GM23338 (cell line): ENCODE results near the gene CD68. TPM values are rescaled to one million over a fixed set of nuclear protein-coding genes. Genes with fewer than 3 reads are reported as not detected.

Experiments used
- ATAC-seq: fragments of 200-7000 bp; cut with Tn5 transposase; 3 replicates; pipeline ENCODE4 v1.9.1; 2020
- DNase-seq: peaks from one replicate; pipeline ENCODE4 v3.0.0-alpha.2; 2015; ENCODE audit warnings: low spot score
- H2AFZ ChIP-seq: fragments of 200-600 bp; sonication (generic); 2 replicates; pipeline ENCODE4 v1.8.0; 2016; ENCODE audit warnings: antibody characterized with exemption, mild to moderate bottlenecking, moderate library complexity
- H3F3A ChIP-seq: fragments of 200-600 bp; sonication (generic); replicated peaks from 2 replicates; pipeline ENCODE4 v1.8.0; 2017; ENCODE audit warnings: antibody characterized with exemption, mixed run types, low read depth
- H3K27ac ChIP-seq: fragments of 200-600 bp; sonication (generic); 2 replicates; pipeline ENCODE4 v1.6.1; 2016; ENCODE audit warnings: low read depth
- H3K27me3 ChIP-seq: fragments of 200-600 bp; sonication (generic); 2 replicates; pipeline ENCODE4 v1.8.0; 2016; ENCODE audit warnings: mild to moderate bottlenecking, mixed run types, moderate library complexity; ENCODE audit not compliant: insufficient read depth
- H3K36me3 ChIP-seq: fragments of 200-600 bp; sonication (generic); 2 replicates; pipeline ENCODE4 v1.8.0; 2016; ENCODE audit warnings: mild to moderate bottlenecking; ENCODE audit not compliant: insufficient read depth
- H3K4me1 ChIP-seq: fragments of 200-600 bp; sonication (generic); 2 replicates; pipeline ENCODE4 v1.8.0; 2016; ENCODE audit warnings: mild to moderate bottlenecking, moderate library complexity; ENCODE audit not compliant: insufficient read depth
- H3K4me2 ChIP-seq: fragments of 200-600 bp; sonication (generic); 2 replicates; pipeline ENCODE4 v1.7.1; 2017; ENCODE audit warnings: mixed run types
- H3K4me3 ChIP-seq: fragments of 200-600 bp; sonication (generic); 2 replicates; pipeline ENCODE4 v1.6.1; 2016; ENCODE audit warnings: mixed run types
- H3K79me2 ChIP-seq: fragments of 200-600 bp; sonication (generic); replicated peaks from 2 replicates; pipeline ENCODE4 v1.8.0; 2017; ENCODE audit warnings: mild to moderate bottlenecking; ENCODE audit not compliant: insufficient read depth
- H3K9me2 ChIP-seq: fragments of 200-600 bp; sonication (generic); 2 replicates; pipeline ENCODE4 v1.8.0; 2017; ENCODE audit not compliant: insufficient read depth
- H4K20me1 ChIP-seq: fragments of 200-600 bp; sonication (generic); replicated peaks from 2 replicates; pipeline ENCODE4 v1.8.0; 2017; ENCODE audit warnings: mild to moderate bottlenecking; ENCODE audit not compliant: insufficient read depth
- H3K27ac Mint-ChIP-seq: 2 replicates; pipeline ENCODE4 v1.8.0; 2020; ENCODE audit warnings: inconsistent platforms, mild to moderate bottlenecking, moderate library complexity, mixed read lengths
- H3K27me3 Mint-ChIP-seq: 3 replicates; pipeline ENCODE4 v1.8.0; 2022; ENCODE audit warnings: low read depth, mild to moderate bottlenecking, moderate library complexity, mixed read lengths, inconsistent platforms; ENCODE audit not compliant: insufficient read depth, poor library complexity
- H3K36me3 Mint-ChIP-seq: 3 replicates; pipeline ENCODE4 v1.8.0; 2021; ENCODE audit warnings: low read depth, mild to moderate bottlenecking, inconsistent platforms, moderate library complexity, mixed read lengths
- H3K4me1 Mint-ChIP-seq: 3 replicates; pipeline ENCODE4 v1.8.0; 2020; ENCODE audit warnings: mild to moderate bottlenecking, inconsistent platforms, mixed read lengths
- H3K4me3 Mint-ChIP-seq: 3 replicates; pipeline ENCODE4 v1.8.0; 2021; ENCODE audit warnings: moderate library complexity, mild to moderate bottlenecking, inconsistent platforms, mixed read lengths
- H3K9me3 Mint-ChIP-seq: 3 replicates; pipeline ENCODE4 v1.8.0; 2020; ENCODE audit warnings: moderate library complexity, mild to moderate bottlenecking, inconsistent platforms, mixed read lengths
- CREB1 ChIP-seq: fragments of 250-450 bp; sonication (Bioruptor Pico); IDR thresholded peaks from 2 replicates; pipeline ENCODE4 v1.5.0; 2020; ENCODE audit warnings: low read depth, mild to moderate bottlenecking, moderate library complexity
- CTCF ChIP-seq, 2 experiments: fragments of 200-600 bp in 1 of 2; sonication (generic) in 1 of 2; conservative IDR thresholded peaks; 2 replicates each; pipeline versions ENCODE4 v1.5.1 to v1.6.1; 2016 to 2017; ENCODE audit warnings: antibody characterized with exemption in 2 of 2, low read depth in 2 of 2, mild to moderate bottlenecking in 2 of 2, moderate library complexity in 1 of 2
- ETS1 ChIP-seq: IDR thresholded peaks from 2 replicates; pipeline ENCODE4 v1.6.1; 2016; ENCODE audit warnings: antibody characterized with exemption
- JUNB ChIP-seq: IDR thresholded peaks from one replicate; pipeline ENCODE4 v1.6.1; 2016; ENCODE audit warnings: antibody characterized with exemption; ENCODE audit not compliant: unreplicated experiment
- NANOG ChIP-seq: IDR thresholded peaks from 2 replicates; pipeline ENCODE4 v1.6.1; 2016; ENCODE audit warnings: antibody characterized with exemption, borderline replicate concordance
- POLR2AphosphoS5 ChIP-seq: IDR thresholded peaks from 2 replicates; pipeline ENCODE4 v1.6.1; 2016; ENCODE audit warnings: antibody characterized with exemption, low read depth
- STAT1 ChIP-seq: IDR thresholded peaks from one replicate; pipeline ENCODE4 v1.6.1; 2016; ENCODE audit warnings: antibody characterized with exemption; ENCODE audit not compliant: unreplicated experiment
- ZNF331 ChIP-seq: fragments of 250-450 bp; sonication (Bioruptor Pico); IDR thresholded peaks from 2 replicates; pipeline ENCODE4 v1.5.0; 2020; ENCODE audit warnings: low read depth, mild to moderate bottlenecking, moderate library complexity
- ZNF462 ChIP-seq: fragments of 250-450 bp; sonication (Bioruptor Pico); IDR thresholded peaks from 2 replicates; pipeline ENCODE4 v1.5.0; 2020; ENCODE audit warnings: mild to moderate bottlenecking, moderate library complexity
- long read RNA-seq: library from polyadenylated mRNA; unstranded; transcript quantifications from one replicate; pipeline ENCODE4 v2.0.0, GENCODE V29; 2020; ENCODE audit not compliant: unreplicated experiment
- polyA plus RNA-seq: library from polyadenylated mRNA; unstranded; fragments of >200 nt; fragmentation: Nextera tagmentation; extraction: Ambion mirVana; gene quantifications from 2 replicates; pipeline ENCODE4 v1.2.1, GENCODE V29; 2016
- total RNA-seq: library from RNA; depleted of rRNA; stranded (reverse); fragments of >200 nt; shearing (Covaris generic); gene quantifications from 2 replicates; pipeline ENCODE4 v1.2.3, GENCODE V29; 2014; rRNA removed

The CD68 gene
- 0.62 TPM in 1 of 2 replicates, not detected in the other for total RNA-seq
- not detected in 2 replicates for polyA plus RNA-seq
- long read RNA-seq, partial matches to known transcripts, result 0 of 1 reads
- long read RNA-seq, other reads (novel, unspliced or antisense), result 0 of 1 reads

- Histone ChIP-seq H3K27ac (peak within 1 kb of the TSS; percentile 79; the same call in 1 of the 2 replicates), H3K4me1 (peaks cover 39% of the 10 kb centered on the region), H3K9me2 (no peaks in the 10 kb centered on the region; the same call in 1 of the 2 replicates), H3K4me2 (no peak within 1 kb of the TSS), H3K79me2 (peaks cover 46% of the 10 kb centered on the region), H4K20me1 (peaks cover 35% of the 10 kb centered on the region), H3K27me3 (no peaks in the 10 kb centered on the region), H3K36me3 (peaks cover 42% of the 10 kb centered on the region), H3K4me3 (no peak within 1 kb of the TSS), H3F3A (peaks cover 75% of the 10 kb centered on the region), H2AFZ (no peak within 1 kb of the TSS)
- Mint-ChIP-seq H3K4me1 (peaks cover 72% of the 10 kb centered on the region), H3K27me3 (peaks cover 58% of the 10 kb centered on the region), H3K4me3 (peak within 1 kb of the TSS; percentile 40; the same call in 2 of the 3 replicates), H3K9me3 (peaks cover 7% of the 10 kb centered on the region; the same call in 2 of the 3 replicates), H3K27ac (peak within 1 kb of the TSS; percentile 88), H3K36me3 (peaks cover 80% of the 10 kb centered on the region)
- ATAC-seq (peak; percentile 29), DNase-seq (peak; percentile 73)
- TF ChIP-seq STAT1 (no peak), ZNF331 (CRISPR knock-in tag) (no peak), NANOG (no peak), POLR2AphosphoS5 (peak; percentile 92), CTCF (conservative IDR thresholded peaks at IDR 0.05; ENCODE audit: low read depth in 2 of 2) (no peak)
These were observed at the start of gene CD68 for GRCh38 chr17:7579001-7579833. TSS of gene CD68 (plus strand) at chr17:7579638. CDS start at chr17:7579678, 40 bp downstream.

DNA sequence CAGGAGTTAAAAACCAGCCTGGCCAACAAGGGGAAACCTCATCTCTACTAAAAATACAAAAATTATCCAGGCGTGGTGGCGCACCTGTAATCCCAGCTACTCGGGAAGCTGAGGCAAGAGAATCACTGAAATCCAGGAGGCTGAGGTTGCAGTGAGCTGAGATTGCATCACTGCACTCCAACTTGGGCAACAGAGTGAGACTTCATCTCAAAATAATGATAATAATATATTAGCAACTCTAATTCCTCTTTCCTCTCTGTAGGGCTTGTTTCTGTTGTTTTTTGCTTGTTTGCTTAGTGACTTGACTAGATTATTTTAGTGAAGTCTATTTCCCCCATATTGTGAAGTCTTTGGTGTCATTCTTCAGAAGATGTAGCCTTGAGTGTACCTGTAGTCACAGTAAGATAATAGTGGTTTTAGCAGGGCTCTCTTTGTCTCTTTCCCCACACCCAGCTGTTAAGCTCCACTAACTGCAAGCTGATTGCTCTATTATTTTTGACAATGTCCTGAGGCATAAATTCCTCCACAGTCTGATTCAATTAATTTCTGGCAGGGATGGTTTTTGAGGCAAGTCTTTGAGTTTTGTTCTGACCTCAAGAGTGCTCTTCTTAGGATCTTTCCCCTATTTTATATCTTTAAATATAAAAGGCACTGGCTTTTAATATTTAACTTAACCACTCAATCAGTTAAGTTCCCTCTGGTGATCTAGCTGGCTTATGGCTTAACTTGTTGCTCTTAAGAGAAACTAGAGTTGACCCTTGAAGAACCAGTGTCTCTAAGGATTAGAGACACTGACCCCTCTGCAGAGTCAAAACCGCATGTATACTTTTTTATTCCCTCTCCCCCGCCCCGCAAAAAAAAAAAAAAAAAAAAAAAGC is 49.2 kb upstream of the CD68 start:
- Mint-ChIP-seq H3K27ac (no peak overlapping the region), H3K4me1 (no peaks in the 10 kb centered on the region), H3K36me3 (peaks cover 13% of the 10 kb centered on the region; the same call in 2 of the 3 replicates), H3K9me3 (peaks cover 49% of the 10 kb centered on the region), H3K4me3 (no peak overlapping the region; the same call in 2 of the 3 replicates), H3K27me3 (peaks cover 4% of the 10 kb centered on the region)
- H3K4me3 ChIP-seq, result no peak overlapping the region
- H2AFZ ChIP-seq, result no peak overlapping the region
- H3K27ac ChIP-seq, result no peak overlapping the region
- no peaks in the 10 kb centered on the region for H3K27me3 ChIP-seq
- no peaks in the 10 kb centered on the region for H3K36me3 ChIP-seq
- H3K4me1 ChIP-seq, result no peaks in the 10 kb centered on the region
- H3K9me2 ChIP-seq, result no peaks in the 10 kb centered on the region
- DNase-seq, result no peak
- ATAC-seq, result no peak
- no peaks in the 10 kb centered on the region for H3K79me2 ChIP-seq
- H3F3A ChIP-seq, result no peaks in the 10 kb centered on the region
- no peak overlapping the region for H3K4me2 ChIP-seq
- H4K20me1 ChIP-seq, result no peaks in the 10 kb centered on the region
- TF ChIP-seq STAT1 (no peak), JUNB (no peak), ETS1 (no peak), CREB1 (no peak), POLR2AphosphoS5 (no peak), ZNF462 (CRISPR knock-in tag) (no peak)
